Thoracic aorta (tissue), 2 donors: Measurements from ENCODE around the gene FBXO2. TPM values are rescaled to one million over a fixed set of nuclear protein-coding genes. Genes with fewer than 3 reads are reported as not detected.
"Not testable (repeated sequence)": the region's sequence is repeated elsewhere in the genome, so short reads cannot be mapped to it uniquely, and the experiment has no call there.

Source experiments
- ATAC-seq: fragments of 150-250 bp; one replicate; pipeline ENCODE4 v1.8.0; 2017; ENCODE audit warnings: low read depth; ENCODE audit not compliant: insufficient number of reproducible peaks, low FRiP score
- DNase-seq: peaks from one replicate; pipeline ENCODE4 v3.0.0-alpha.2; 2020; ENCODE audit warnings: low spot score
- H3K27ac ChIP-seq, 2 donors: fragments of 200-600 bp; sonication (generic); 1 replicate in 1 of 2; 2 replicates in 1 of 2; pipeline ENCODE4 v1.5.1; 2016; ENCODE audit warnings: mild to moderate bottlenecking in 2 of 2, moderate library complexity in 2 of 2
- H3K27me3 ChIP-seq: fragments of 200-600 bp; sonication (generic); replicated peaks from 2 replicates; pipeline ENCODE4 v1.6.0; 2016; ENCODE audit warnings: mild to moderate bottlenecking; ENCODE audit not compliant: insufficient read depth
- H3K36me3 ChIP-seq: fragments of 200-600 bp; sonication (generic); one replicate; pipeline ENCODE4 v1.5.1; 2016
- H3K4me1 ChIP-seq, 2 donors: fragments of 200-600 bp; sonication (generic); 1 replicate in 1 of 2; 2 replicates in 1 of 2; pipeline versions ENCODE4 v1.5.1 to v1.6.0; 2016; ENCODE audit warnings: low read depth in 2 of 2, mild to moderate bottlenecking in 1 of 2; ENCODE audit not compliant: control insufficient read depth in 1 of 2
- H3K4me3 ChIP-seq: fragments of 200-600 bp; sonication (generic); 2 replicates; pipeline ENCODE4 v1.5.1; 2016; ENCODE audit warnings: mild to moderate bottlenecking
- H3K9me3 ChIP-seq: fragments of 200-600 bp; sonication (generic); 2 replicates; pipeline ENCODE4 v1.5.1; 2016
- CTCF ChIP-seq: fragments of 200-600 bp; sonication (generic); IDR thresholded peaks from one replicate; pipeline ENCODE4 v1.5.1; 2019; ENCODE audit warnings: antibody characterized with exemption
- total RNA-seq, 2 donors: library from RNA; depleted of rRNA; stranded (reverse); fragments of >200 nt; gene quantifications; one replicate each; pipeline versions ENCODE4 v1.1.0 to v1.2.3, GENCODE V29; 2016

The FBXO2 gene
- total RNA-seq, 2 donors from 2014 or later: 3.8 to 12.9 TPM

GRCh38 chr1:11611638-11612327, 42.4 kb downstream of the FBXO2 start:
- Histone ChIP-seq H3K9me3 (no peaks in the 10 kb centered on the region), H3K4me3 (no peak overlapping the region), H3K27me3 (peaks cover 6% of the 10 kb centered on the region), H3K4me1 (no peaks in the 10 kb centered on the region), H3K27ac (no peak overlapping the region), H3K36me3 (no peaks in the 10 kb centered on the region)
- DNase-seq (no peak), ATAC-seq (no peak)
- no peak for TF ChIP-seq CTCF

GRCh38 chr1:11610629-11611180, 43.5 kb downstream of the FBXO2 start:
- no peak for ATAC-seq
- Histone ChIP-seq H3K4me3 (no peak overlapping the region), H3K9me3 (no peaks in the 10 kb centered on the region), H3K27ac (no peak overlapping the region), H3K27me3 (peaks cover 6% of the 10 kb centered on the region), H3K4me1 (no peaks in the 10 kb centered on the region), H3K36me3 (no peaks in the 10 kb centered on the region)
- no peak for TF ChIP-seq CTCF
- no peak for DNase-seq

- not testable (repeated sequence) for H3K4me3 ChIP-seq, ATAC-seq, H3K27me3 ChIP-seq, DNase-seq, H3K36me3 ChIP-seq, H3K9me3 ChIP-seq, H3K27ac ChIP-seq, H3K4me1 ChIP-seq
Observed at GRCh38 chr1:11609378-11609777, 44.9 kb downstream of the FBXO2 start.

GRCh38 chr1:11608596-11609130, 45.6 kb downstream of the FBXO2 start:
- not testable (repeated sequence) for ATAC-seq, H3K4me1 ChIP-seq, H3K9me3 ChIP-seq, H3K27ac ChIP-seq, DNase-seq, H3K27me3 ChIP-seq, H3K36me3 ChIP-seq, H3K4me3 ChIP-seq

GRCh38 chr1:11606775-11607174, 47.5 kb downstream of the FBXO2 start:
- H3K4me1 ChIP-seq: no peaks in the 10 kb centered on the region
- ATAC-seq: no peak
- H3K27ac ChIP-seq: no peak overlapping the region
- no peaks in the 10 kb centered on the region for H3K36me3 ChIP-seq
- no peaks in the 10 kb centered on the region for H3K9me3 ChIP-seq
- no peak overlapping the region for H3K4me3 ChIP-seq
- no peak for DNase-seq
- no peaks in the 10 kb centered on the region for H3K27me3 ChIP-seq
- TF ChIP-seq CTCF: no peak

- H3K36me3 ChIP-seq: no peaks in the 10 kb centered on the region
- TF ChIP-seq CTCF: no peak
- H3K4me1 ChIP-seq: no peaks in the 10 kb centered on the region
- DNase-seq (no peak), ATAC-seq (no peak)
- no peaks in the 10 kb centered on the region for H3K27me3 ChIP-seq
- H3K4me3 ChIP-seq: no peak overlapping the region
- H3K9me3 ChIP-seq: no peaks in the 10 kb centered on the region
- no peak overlapping the region for H3K27ac ChIP-seq
Observed at GRCh38 chr1:11602981-11603380, 51.2 kb downstream of the FBXO2 start.
